Adipocyte (in vitro differentiated cells): ENCODE data around the gene ZNF32.

ENCODE experiments used
- DNase-seq: peaks from one replicate; pipeline ENCODE4 v3.0.0-alpha.2; 2015; ENCODE audit warnings: low read depth
- H3K27me3 ChIP-seq: replicated peaks from 2 replicates; pipeline ENCODE4 v1.7.0; 2013; ENCODE audit warnings: mild to moderate bottlenecking, low read length, moderate library complexity; ENCODE audit not compliant: control insufficient read depth, insufficient read depth
- H3K36me3 ChIP-seq: 2 replicates; pipeline ENCODE4 v1.7.0; 2013; ENCODE audit warnings: low read length, mild to moderate bottlenecking, moderate library complexity; ENCODE audit not compliant: control insufficient read depth, insufficient read depth, severe bottlenecking
- H3K4me1 ChIP-seq: 2 replicates; pipeline ENCODE4 v1.7.0; 2013; ENCODE audit warnings: mild to moderate bottlenecking, low read length, moderate library complexity; ENCODE audit not compliant: control insufficient read depth, insufficient read depth
- H3K4me3 ChIP-seq: 2 replicates; pipeline ENCODE4 v1.7.0; 2013; ENCODE audit warnings: mild to moderate bottlenecking, low read length, moderate library complexity
- H3K9ac ChIP-seq: 2 replicates; pipeline ENCODE4 v1.7.0; 2013; ENCODE audit warnings: mild to moderate bottlenecking, low read length, moderate library complexity
- H3K9me3 ChIP-seq: 2 replicates; pipeline ENCODE4 v1.7.0; 2013; ENCODE audit warnings: mild to moderate bottlenecking, low read length, moderate library complexity; ENCODE audit not compliant: control insufficient read depth

Gene ZNF32

GRCh38 chr10:43648398-43649184, at the start of gene ZNF32:
Gene ZNF32 (minus strand): TSS chr10:43648881. CDS start chr10:43646133, 2,748 bp downstream.
- Histone ChIP-seq H3K9me3 (peaks cover 41% of the 10 kb centered on the region), H3K36me3 (peaks cover 29% of the 10 kb centered on the region), H3K27me3 (no peaks in the 10 kb centered on the region), H3K4me1 (peaks cover 11% of the 10 kb centered on the region), H3K9ac (peak within 1 kb of the TSS; percentile 91), H3K4me3 (peak within 1 kb of the TSS; percentile 91)
- peak; percentile 94 for DNase-seq

- H3K4me1 ChIP-seq, result no peaks in the 10 kb centered on the region
- no peak overlapping the region for H3K4me3 ChIP-seq
- H3K27me3 ChIP-seq, result peaks cover 1% of the 10 kb centered on the region
- DNase-seq, result no peak
- H3K9ac ChIP-seq, result no peak overlapping the region
- H3K36me3 ChIP-seq, result no peaks in the 10 kb centered on the region
- H3K9me3 ChIP-seq, result no peaks in the 10 kb centered on the region
Measured at GRCh38 chr10:43698156-43698555, 49.5 kb upstream of the ZNF32 start.

GRCh38 chr10:43696909-43697483, 48.3 kb upstream of the ZNF32 start:
- Histone ChIP-seq H3K4me1 (peaks cover 10% of the 10 kb centered on the region), H3K4me3 (no peak overlapping the region), H3K9me3 (no peaks in the 10 kb centered on the region), H3K27me3 (no peaks in the 10 kb centered on the region), H3K36me3 (no peaks in the 10 kb centered on the region), H3K9ac (no peak overlapping the region)
- no peak for DNase-seq

- Histone ChIP-seq H3K9ac (no peak overlapping the region), H3K4me1 (peaks cover 22% of the 10 kb centered on the region), H3K36me3 (no peaks in the 10 kb centered on the region), H3K27me3 (no peaks in the 10 kb centered on the region), H3K9me3 (no peaks in the 10 kb centered on the region), H3K4me3 (no peak overlapping the region)
- no peak for DNase-seq
Measured at GRCh38 chr10:43695730-43696129, 47.0 kb upstream of the ZNF32 start.

GRCh38 chr10:43695321-43695720, 46.6 kb upstream of the ZNF32 start:
- Histone ChIP-seq H3K4me3 (no peak overlapping the region), H3K27me3 (no peaks in the 10 kb centered on the region)
- DNase-seq, result no peak

GRCh38 chr10:43694526-43694925, 45.8 kb upstream of the ZNF32 start:
- no peaks in the 10 kb centered on the region for H3K27me3 ChIP-seq
- DNase-seq, result no peak
- peaks cover 24% of the 10 kb centered on the region for H3K4me1 ChIP-seq
- no peaks in the 10 kb centered on the region for H3K9me3 ChIP-seq
- H3K9ac ChIP-seq, result no peak overlapping the region
- no peak overlapping the region for H3K4me3 ChIP-seq
- no peaks in the 10 kb centered on the region for H3K36me3 ChIP-seq

More at GRCh38 chr10:43695321-43695720, 46.6 kb upstream of the ZNF32 start:
- Histone ChIP-seq H3K36me3 (no peaks in the 10 kb centered on the region), H3K9ac (no peak overlapping the region), H3K4me1 (peaks cover 24% of the 10 kb centered on the region), H3K9me3 (no peaks in the 10 kb centered on the region)

- H3K36me3 ChIP-seq, result no peaks in the 10 kb centered on the region
- H3K9me3 ChIP-seq, result no peaks in the 10 kb centered on the region
- no peak overlapping the region for H3K4me3 ChIP-seq
- DNase-seq, result no peak
- peaks cover 24% of the 10 kb centered on the region for H3K4me1 ChIP-seq
- H3K9ac ChIP-seq, result no peak overlapping the region
- H3K27me3 ChIP-seq, result no peaks in the 10 kb centered on the region
Measured at GRCh38 chr10:43693602-43694001, 44.9 kb upstream of the ZNF32 start.

- no peaks in the 10 kb centered on the region for H3K36me3 ChIP-seq
- H3K27me3 ChIP-seq, result peaks cover 2% of the 10 kb centered on the region
- DNase-seq, result peak; percentile 79
- peak overlapping the region; percentile 53 for H3K9ac ChIP-seq
- H3K9me3 ChIP-seq, result no peaks in the 10 kb centered on the region
- H3K4me3 ChIP-seq, result peak overlapping the region; percentile 62
- peaks cover 24% of the 10 kb centered on the region for H3K4me1 ChIP-seq
Measured at GRCh38 chr10:43692051-43692825, 43.6 kb upstream of the ZNF32 start.

GRCh38 chr10:43691485-43691884, 42.8 kb upstream of the ZNF32 start:
- Histone ChIP-seq H3K9ac (peak overlapping the region; percentile 53), H3K4me1 (peaks cover 24% of the 10 kb centered on the region), H3K36me3 (no peaks in the 10 kb centered on the region), H3K4me3 (peak overlapping the region; percentile 62), H3K27me3 (peaks cover 3% of the 10 kb centered on the region), H3K9me3 (no peaks in the 10 kb centered on the region)
- peak; percentile 47 for DNase-seq

GRCh38 chr10:43689955-43690771, 41.5 kb upstream of the ZNF32 start:
- H3K9me3 ChIP-seq, result no peaks in the 10 kb centered on the region
- DNase-seq, result peak; percentile 88
- peak overlapping the region; percentile 89 for H3K9ac ChIP-seq
- peaks cover 32% of the 10 kb centered on the region for H3K4me1 ChIP-seq
- peak overlapping the region; percentile 85 for H3K4me3 ChIP-seq
- H3K27me3 ChIP-seq, result peaks cover 3% of the 10 kb centered on the region
- no peaks in the 10 kb centered on the region for H3K36me3 ChIP-seq
